ENCODE results near the gene KCTD4. TPM values are rescaled to one million over a fixed set of nuclear protein-coding genes. Genes with fewer than 3 reads are reported as not detected.

The KCTD4 gene
- total RNA-seq, 2 experiments from 2014 or later = not detected

DNA sequence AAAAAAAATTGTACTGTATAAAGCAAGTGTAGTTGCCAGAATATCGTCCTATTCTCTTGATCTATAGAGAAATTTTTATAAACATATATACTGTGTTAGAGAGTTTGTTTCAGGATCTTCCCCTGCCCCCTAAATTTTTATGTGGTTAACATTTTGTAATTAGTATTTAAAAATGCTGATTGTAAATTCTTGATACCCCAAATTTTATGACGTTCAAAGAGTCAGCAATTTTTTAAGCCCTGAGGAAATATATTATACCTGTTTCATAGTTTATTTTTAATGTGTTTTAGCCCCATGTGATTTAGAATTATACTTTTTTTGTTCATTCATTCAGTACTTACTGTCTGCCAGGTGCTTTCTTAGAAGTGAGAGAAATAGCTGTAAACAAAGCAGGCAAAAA, 7.3 kb upstream of the KCTD4 start:
- Histone ChIP-seq H3K9me3 (ENCODE audit: control insufficient read depth in 1 of 2, insufficient read depth in 1 of 2, low read length in 2 of 2) (no peaks in the 10 kb centered on the region), H3K27me3 (ENCODE audit: control insufficient read depth in 1 of 2, insufficient read depth in 2 of 2, low read length in 2 of 2) (no peaks in the 10 kb centered on the region), H3K36me3 (ENCODE audit: insufficient read depth, low read length) (peaks cover 18% of the 10 kb centered on the region), H3K4me1 (ENCODE audit: insufficient read depth, low read length) (no peaks in the 10 kb centered on the region), H3K4me3 (ENCODE audit: low read length) (no peak overlapping the region), H3K27ac (ENCODE audit: low read depth in 1 of 2, low read length in 2 of 2) (no peak overlapping the region)
- TF ChIP-seq CTCF (IDR thresholded peaks at IDR 0.05) = no peak
- ATAC-seq (ENCODE audit: poor library complexity) (no peak), DNase-seq (no peak)
- intact Hi-C loops (cut with DNase I, micrococcal nuclease) = no loop called here
- no peaks in the 10 kb centered on the region for H3K27me3 Mint-ChIP-seq
- peaks cover 48% of the 10 kb centered on the region for H3K36me3 Mint-ChIP-seq (ENCODE audit: low read depth)
- H3K4me3 Mint-ChIP-seq = no peak overlapping the region
- no peaks in the 10 kb centered on the region for H3K9me3 Mint-ChIP-seq
- no peak overlapping the region for H3K27ac Mint-ChIP-seq
- H3K4me1 Mint-ChIP-seq (ENCODE audit: low read depth) = no peaks in the 10 kb centered on the region
- POLR2A ChIA-PET = no interaction called here
- CTCF ChIA-PET = no interaction called here

DNA sequence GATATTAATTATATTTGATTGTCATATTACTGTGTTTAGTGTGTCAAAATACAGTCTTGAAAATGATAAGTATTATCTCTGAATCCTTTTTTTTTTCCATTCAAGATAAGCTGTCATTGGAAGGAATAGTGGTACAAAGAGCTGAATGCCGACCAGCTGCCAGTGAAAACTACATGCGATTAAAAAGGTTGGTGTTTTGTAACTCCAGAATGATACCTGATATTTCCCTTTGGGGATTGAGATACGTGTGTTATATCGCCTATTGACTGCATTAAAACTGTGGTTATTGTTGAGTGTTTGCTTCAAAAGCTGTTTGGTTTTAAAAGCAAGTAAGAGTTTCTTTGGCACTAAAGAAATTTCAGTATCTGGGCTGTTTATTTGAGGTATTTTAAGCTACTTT, 6.5 kb upstream of the KCTD4 start:
- Mint-ChIP-seq H3K27ac (no peak overlapping the region), H3K4me3 (no peak overlapping the region), H3K27me3 (no peaks in the 10 kb centered on the region), H3K36me3 (ENCODE audit: low read depth) (peaks cover 49% of the 10 kb centered on the region), H3K9me3 (no peaks in the 10 kb centered on the region), H3K4me1 (ENCODE audit: low read depth) (no peaks in the 10 kb centered on the region)
- intact Hi-C loops (cut with DNase I, micrococcal nuclease) = no loop called here
- H3K9me3 ChIP-seq (ENCODE audit: control insufficient read depth in 1 of 2, insufficient read depth in 1 of 2, low read length in 2 of 2) = no peaks in the 10 kb centered on the region
- H3K4me1 ChIP-seq (ENCODE audit: insufficient read depth, low read length) = no peaks in the 10 kb centered on the region
- no peak overlapping the region for H3K27ac ChIP-seq (ENCODE audit: low read depth in 1 of 2, low read length in 2 of 2)
- no peak overlapping the region for H3K4me3 ChIP-seq (ENCODE audit: low read length)
- ChIA-PET POLR2A (no interaction called here), CTCF (no interaction called here)
- DNase-seq (no peak), ATAC-seq (ENCODE audit: poor library complexity) (no peak)
- no peak for TF ChIP-seq CTCF (IDR thresholded peaks at IDR 0.05)
- no peaks in the 10 kb centered on the region for H3K27me3 ChIP-seq (ENCODE audit: control insufficient read depth in 1 of 2, insufficient read depth in 2 of 2, low read length in 2 of 2)
- H3K36me3 ChIP-seq (ENCODE audit: insufficient read depth, low read length) = peaks cover 18% of the 10 kb centered on the region

- intact Hi-C loops (cut with DNase I, micrococcal nuclease) = no loop called here
- Histone ChIP-seq H3K4me3 (ENCODE audit: low read length) (no peak overlapping the region), H3K36me3 (ENCODE audit: insufficient read depth, low read length) (peaks cover 22% of the 10 kb centered on the region), H3K9me3 (ENCODE audit: control insufficient read depth in 1 of 2, insufficient read depth in 1 of 2, low read length in 2 of 2) (no peaks in the 10 kb centered on the region), H3K4me1 (ENCODE audit: insufficient read depth, low read length) (no peaks in the 10 kb centered on the region), H3K27me3 (ENCODE audit: control insufficient read depth in 1 of 2, insufficient read depth in 2 of 2, low read length in 2 of 2) (no peaks in the 10 kb centered on the region), H3K27ac (ENCODE audit: low read depth in 1 of 2, low read length in 2 of 2) (no peak overlapping the region)
- Mint-ChIP-seq H3K36me3 (ENCODE audit: low read depth) (peaks cover 59% of the 10 kb centered on the region), H3K9me3 (no peaks in the 10 kb centered on the region), H3K27ac (no peak overlapping the region), H3K4me1 (ENCODE audit: low read depth) (no peaks in the 10 kb centered on the region), H3K27me3 (no peaks in the 10 kb centered on the region), H3K4me3 (no peak overlapping the region)
- ChIA-PET POLR2A (no interaction called here), CTCF (no interaction called here)
- TF ChIP-seq CTCF (IDR thresholded peaks at IDR 0.05) = no peak
- ATAC-seq (ENCODE audit: poor library complexity) (no peak), DNase-seq (no peak)
These were observed 5.5 kb upstream of the KCTD4 start for GRCh38 chr13:45206340-45206739.

All from CD4-positive, alpha-beta T cell (primary cell).